HepG2 (cell line): ENCODE data around the gene ATP2B2. TPM values are rescaled to one million over a fixed set of nuclear protein-coding genes. Genes with fewer than 3 reads are reported as not detected.

Source experiments
- CBX2 ChIP-seq, 2 experiments: fragments of 200-600 bp in 1 of 2; sonication (generic); formaldehyde crosslinking in 1 of 2; IDR thresholded peaks; 2 replicates each; pipeline versions ENCODE4 v1.7.0 to v1.8.1; 2018 to 2022; ENCODE audit warnings: low read depth in 2 of 2, low read length in 1 of 2, mild to moderate bottlenecking in 1 of 2, missing genetic modification reagents in 1 of 2
- CBX5 ChIP-seq: sonication (generic); formaldehyde crosslinking; IDR thresholded peaks from 2 replicates; pipeline ENCODE4 v1.4.0; 2020; ENCODE audit warnings: missing genetic modification reagents, borderline replicate concordance
- DZIP1 ChIP-seq: sonication (generic); formaldehyde crosslinking; IDR thresholded peaks from 2 replicates; pipeline ENCODE4 v1.5.0; 2020; ENCODE audit warnings: mild to moderate bottlenecking, missing genetic modification reagents
- ERF ChIP-seq: IDR thresholded peaks from 2 replicates; pipeline ENCODE4 v1.6.1; 2018; ENCODE audit warnings: missing biosample characterization, missing genetic modification reagents
- FOXK1 ChIP-seq: sonication (generic); formaldehyde crosslinking; IDR thresholded peaks from 2 replicates; pipeline ENCODE4 v1.4.0; 2020; ENCODE audit warnings: low read depth, missing genetic modification reagents, borderline replicate concordance
- HNF4G ChIP-seq, 2 experiments: sonication (generic) in 1 of 2; formaldehyde crosslinking in 1 of 2; IDR thresholded peaks; 2 replicates each; pipeline versions ENCODE4 v1.4.0 to v1.6.1; 2011 to 2020; ENCODE audit warnings: borderline replicate concordance in 2 of 2, low read depth in 2 of 2, mild to moderate bottlenecking in 2 of 2, low read length in 1 of 2, missing genetic modification reagents in 1 of 2, moderate library complexity in 1 of 2
- REXO4 ChIP-seq: sonication (generic); formaldehyde crosslinking; IDR thresholded peaks from 2 replicates; pipeline ENCODE4 v1.8.0; 2022; ENCODE audit warnings: missing genetic modification reagents, mild to moderate bottlenecking, borderline replicate concordance
- SKI ChIP-seq: fragments of 450-650 bp; IDR thresholded peaks from one replicate; pipeline ENCODE4 v1.6.1; 2018; ENCODE audit warnings: mild to moderate bottlenecking; ENCODE audit not compliant: partially characterized antibody
- SRF ChIP-seq: IDR thresholded peaks from 2 replicates; pipeline ENCODE4 v1.6.1; 2011; ENCODE audit warnings: mild to moderate bottlenecking, low read depth, low read length, moderate library complexity
- ZBTB1 ChIP-seq: sonication (generic); formaldehyde crosslinking; IDR thresholded peaks from 2 replicates; pipeline ENCODE4 v1.4.0; 2020; ENCODE audit warnings: missing genetic modification reagents, borderline replicate concordance
- ZNF550 ChIP-seq: sonication (generic); formaldehyde crosslinking; IDR thresholded peaks from 2 replicates; pipeline ENCODE4 v1.4.0; 2020; ENCODE audit warnings: mild to moderate bottlenecking, missing genetic modification reagents, borderline replicate concordance
- ZNF609 ChIP-seq: sonication (generic); formaldehyde crosslinking; IDR thresholded peaks from 2 replicates; pipeline ENCODE4 v1.4.0; 2020; ENCODE audit warnings: mild to moderate bottlenecking, missing genetic modification reagents, borderline replicate concordance
- ZNF777 ChIP-seq: sonication (generic); formaldehyde crosslinking; IDR thresholded peaks from 2 replicates; pipeline ENCODE4 v1.4.0; 2020; ENCODE audit warnings: missing genetic modification reagents
- ZNF83 ChIP-seq: sonication (generic); formaldehyde crosslinking; IDR thresholded peaks from 2 replicates; pipeline ENCODE4 v1.4.0; 2020; ENCODE audit warnings: missing genetic modification reagents, mild to moderate bottlenecking, borderline replicate concordance
- polyA plus RNA-seq, 8 experiments: library from polyadenylated mRNA; depleted of rRNA in 3 of 8; stranded (reverse) in 7 of 8; unstranded in 1 of 8; fragments of >200 nt; fragmentation: Illumina TruSeq in 4 of 8; extraction: Trizol in 4 of 8; gene quantifications; 2 replicates each; pipeline versions ENCODE4 v1.2.1 to v1.2.3, GENCODE V29; 2011 to 2016; ENCODE audit warnings: low read depth in 4 of 8, missing spikeins in 1 of 8, mixed read lengths in 1 of 8; ENCODE audit not compliant: insufficient read depth in 1 of 8
- total RNA-seq, 5 experiments: library from RNA; depleted of rRNA; stranded (reverse); fragments of >200 nt; fragmentation: Illumina TruSeq; extraction: Trizol; gene quantifications; 2 replicates each; pipeline ENCODE4 v1.2.3, GENCODE V29; 2016; ENCODE audit warnings: low read depth in 1 of 5
- TF ChIP-seq, protein P1 (sequence below): IDR thresholded peaks from 2 replicates; pipeline ENCODE4 v1.6.1; 2012; ENCODE audit warnings: inconsistent platforms
- TF ChIP-seq, protein P2 (sequence below): sonication (generic); formaldehyde crosslinking; IDR thresholded peaks from 2 replicates; pipeline ENCODE4 v1.4.0; 2020; ENCODE audit warnings: missing genetic modification reagents
- TF ChIP-seq, protein P3 (sequence below): sonication (generic); formaldehyde crosslinking; IDR thresholded peaks from 2 replicates; pipeline ENCODE4 v1.4.0; 2020; ENCODE audit warnings: missing genetic modification reagents, mild to moderate bottlenecking, borderline replicate concordance

ATP2B2 gene
- total and polyA plus RNA-seq, 2 of the 13 experiments (the other 11 are each of a cell fraction or from before 2014, with no cell fraction given) = 1.5 to 2.3 TPM

- TF ChIP-seq DZIP1 (CRISPR knock-in tag) (no peak), ZNF83 (no peak), ZBTB1 (CRISPR knock-in tag) (no peak), CBX2 (IDR thresholded peaks at IDR 0.05; ENCODE audit: low read depth, low read length) (no peak), CBX2 (CRISPR knock-in tag; IDR thresholded peaks at IDR 0.05; ENCODE audit: low read depth) (peak; percentile 96), HNF4G (IDR thresholded peaks at IDR 0.05; ENCODE audit: borderline replicate concordance, low read depth, low read length) (peak; percentile 87), HNF4G (CRISPR knock-in tag; IDR thresholded peaks at IDR 0.05; ENCODE audit: borderline replicate concordance, low read depth) (peak; percentile 97), FOXK1 (peak; percentile 86; the same call in 1 of the 2 replicates), ERF (CRISPR knock-in tag) (peak; percentile 84; the same call in 1 of the 2 replicates), ZNF777 (CRISPR knock-in tag) (no peak), REXO4 (CRISPR knock-in tag) (no peak), ZNF550 (CRISPR knock-in tag) (no peak), CBX5 (CRISPR knock-in tag) (peak; percentile 94), ZNF609 (CRISPR knock-in tag) (peak; percentile 97), SRF (no peak), SKI (peak; percentile 83)
- TF ChIP-seq, protein P1, sequence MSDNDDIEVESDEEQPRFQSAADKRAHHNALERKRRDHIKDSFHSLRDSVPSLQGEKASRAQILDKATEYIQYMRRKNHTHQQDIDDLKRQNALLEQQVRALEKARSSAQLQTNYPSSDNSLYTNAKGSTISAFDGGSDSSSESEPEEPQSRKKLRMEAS = peak; percentile 83
- TF ChIP-seq, protein P2, sequence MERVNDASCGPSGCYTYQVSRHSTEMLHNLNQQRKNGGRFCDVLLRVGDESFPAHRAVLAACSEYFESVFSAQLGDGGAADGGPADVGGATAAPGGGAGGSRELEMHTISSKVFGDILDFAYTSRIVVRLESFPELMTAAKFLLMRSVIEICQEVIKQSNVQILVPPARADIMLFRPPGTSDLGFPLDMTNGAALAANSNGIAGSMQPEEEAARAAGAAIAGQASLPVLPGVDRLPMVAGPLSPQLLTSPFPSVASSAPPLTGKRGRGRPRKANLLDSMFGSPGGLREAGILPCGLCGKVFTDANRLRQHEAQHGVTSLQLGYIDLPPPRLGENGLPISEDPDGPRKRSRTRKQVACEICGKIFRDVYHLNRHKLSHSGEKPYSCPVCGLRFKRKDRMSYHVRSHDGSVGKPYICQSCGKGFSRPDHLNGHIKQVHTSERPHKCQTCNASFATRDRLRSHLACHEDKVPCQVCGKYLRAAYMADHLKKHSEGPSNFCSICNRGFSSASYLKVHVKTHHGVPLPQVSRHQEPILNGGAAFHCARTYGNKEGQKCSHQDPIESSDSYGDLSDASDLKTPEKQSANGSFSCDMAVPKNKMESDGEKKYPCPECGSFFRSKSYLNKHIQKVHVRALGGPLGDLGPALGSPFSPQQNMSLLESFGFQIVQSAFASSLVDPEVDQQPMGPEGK (CRISPR knock-in tag) = peak; percentile 100
- TF ChIP-seq, protein P3, sequence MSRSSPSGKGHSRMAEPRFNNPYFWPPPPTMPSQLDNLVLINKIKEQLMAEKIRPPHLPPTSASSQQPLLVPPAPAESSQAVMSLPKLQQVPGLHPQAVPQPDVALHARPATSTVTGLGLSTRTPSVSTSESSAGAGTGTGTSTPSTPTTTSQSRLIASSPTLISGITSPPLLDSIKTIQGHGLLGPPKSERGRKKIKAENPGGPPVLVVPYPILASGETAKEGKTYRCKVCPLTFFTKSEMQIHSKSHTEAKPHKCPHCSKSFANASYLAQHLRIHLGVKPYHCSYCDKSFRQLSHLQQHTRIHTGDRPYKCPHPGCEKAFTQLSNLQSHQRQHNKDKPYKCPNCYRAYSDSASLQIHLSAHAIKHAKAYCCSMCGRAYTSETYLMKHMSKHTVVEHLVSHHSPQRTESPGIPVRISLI (CRISPR knock-in tag) = peak; percentile 31; the same call in 1 of the 2 replicates
Observed at GRCh38 chr3:10508619-10509260, 3.4 kb upstream of the ATP2B2 start (continued).
